ENCODE results near the gene MAOA. TPM values are rescaled to one million over a fixed set of nuclear protein-coding genes. Genes with fewer than 3 reads are reported as not detected.

MAOA gene
- total and polyA plus RNA-seq, 7 donors = 9.7 to 115 (median 22.8) TPM

- DNase-seq (no peak), ATAC-seq (no peak)
- no peaks in the 10 kb centered on the region for H3K36me3 ChIP-seq (ENCODE audit: insufficient read depth in 1 of 2, low read depth in 1 of 2)
- WGBS, 3 donors = 54 to 92% (median 58%) methylated on average over 3 of the region's 3 CpGs
- H3K4me1 ChIP-seq = no peaks in the 10 kb centered on the region
- H3K27ac ChIP-seq = no peak overlapping the region
- TF ChIP-seq CTCF (IDR thresholded peaks at IDR 0.05) = no peak
- peaks cover 0 to 14% (median 0%) of the 10 kb centered on the region in 3 donors for H3K27me3 ChIP-seq (ENCODE audit: insufficient read depth in 3 of 3, low read length in 2 of 3)
- no peaks in the 10 kb centered on the region for H3K9me3 ChIP-seq
- intact Hi-C loops (cut with DNase I) = no loop called here
- H3K4me3 ChIP-seq = no peak overlapping the region
These were observed 22.3 kb upstream of the MAOA start for GRCh38 chrX:43633757-43634156.

- DNase-seq = no peak
- peaks cover 0 to 23% (median 0%) of the 10 kb centered on the region in 3 donors for H3K27me3 ChIP-seq (ENCODE audit: insufficient read depth in 3 of 3, low read length in 2 of 3)
- no peaks in the 10 kb centered on the region for H3K4me1 ChIP-seq
- intact Hi-C loops (cut with DNase I) = no loop called here
- 77 to 89% (median 87%) methylated on average over 5 of the region's 5 CpGs for WGBS, 3 donors
- no peaks in the 10 kb centered on the region for H3K36me3 ChIP-seq (ENCODE audit: insufficient read depth in 1 of 2, low read depth in 1 of 2)
- TF ChIP-seq CTCF (IDR thresholded peaks at IDR 0.05) = no peak
- no peak overlapping the region for H3K4me3 ChIP-seq
- no peaks in the 10 kb centered on the region for H3K9me3 ChIP-seq
- no peak overlapping the region for H3K27ac ChIP-seq
- ATAC-seq = no peak
These were observed 15.6 kb upstream of the MAOA start for GRCh38 chrX:43640482-43640881.

GRCh38 chrX:43641691-43642090 lies 14.4 kb upstream of the MAOA start:
- ATAC-seq = no peak
- H3K9me3 ChIP-seq = no peaks in the 10 kb centered on the region
- H3K27me3 ChIP-seq (ENCODE audit: insufficient read depth in 3 of 3, low read length in 2 of 3) = peaks cover 0 to 20% (median 0%) of the 10 kb centered on the region in 3 donors
- H3K4me1 ChIP-seq = no peaks in the 10 kb centered on the region
- H3K4me3 ChIP-seq = no peak overlapping the region
- H3K36me3 ChIP-seq (ENCODE audit: insufficient read depth in 1 of 2, low read depth in 1 of 2) = no peaks in the 10 kb centered on the region
- no peak overlapping the region for H3K27ac ChIP-seq
- no peak for TF ChIP-seq CTCF (IDR thresholded peaks at IDR 0.05)
- intact Hi-C loops (cut with DNase I) = no loop called here
- no peak for DNase-seq

GRCh38 chrX:43643201-43643600 lies 12.9 kb upstream of the MAOA start:
- TF ChIP-seq CTCF (IDR thresholded peaks at IDR 0.05) = no peak
- no peaks in the 10 kb centered on the region for H3K36me3 ChIP-seq (ENCODE audit: insufficient read depth in 1 of 2, low read depth in 1 of 2)
- no peak overlapping the region for H3K27ac ChIP-seq
- DNase-seq = no peak
- intact Hi-C loops (cut with DNase I) = no loop called here
- peaks cover 0 to 13% (median 0%) of the 10 kb centered on the region in 3 donors for H3K27me3 ChIP-seq (ENCODE audit: insufficient read depth in 3 of 3, low read length in 2 of 3)
- no peak overlapping the region for H3K4me3 ChIP-seq
- ATAC-seq = no peak
- H3K9me3 ChIP-seq = no peaks in the 10 kb centered on the region
- no peaks in the 10 kb centered on the region for H3K4me1 ChIP-seq
- WGBS, 3 donors = 82 to 93% (median 93%) methylated on average over 1 of the region's 1 CpG

- Histone ChIP-seq H3K4me3 (no peak overlapping the region), H3K27ac (no peak overlapping the region), H3K9me3 (no peaks in the 10 kb centered on the region), H3K4me1 (no peaks in the 10 kb centered on the region), H3K27me3 (ENCODE audit: insufficient read depth in 3 of 3, low read length in 2 of 3) (peaks cover 0 to 13% (median 0%) of the 10 kb centered on the region in 3 donors), H3K36me3 (ENCODE audit: insufficient read depth in 1 of 2, low read depth in 1 of 2) (no peaks in the 10 kb centered on the region)
- intact Hi-C loops (cut with DNase I) = no loop called here
- ATAC-seq (no peak), DNase-seq (no peak)
- no peak for TF ChIP-seq CTCF (IDR thresholded peaks at IDR 0.05)
These were observed 12.4 kb upstream of the MAOA start for GRCh38 chrX:43643662-43644061.

Measured in psoas muscle (tissue), 8 donors.